HG03457 (cell line): ENCODE measurements around the gene HSD11B1L.
"Not testable (repeated sequence)": the region's sequence is repeated elsewhere in the genome, so short reads cannot be mapped to it uniquely, and the experiment has no call there.

Experiments used
- ATAC-seq: cut with Tn5 transposase; IDR thresholded peaks from one replicate; pipeline ENCODE4 v1.9.1; 2021; ENCODE audit warnings: moderate number of reproducible peaks; ENCODE audit not compliant: unreplicated experiment

The HSD11B1L gene

DNA sequence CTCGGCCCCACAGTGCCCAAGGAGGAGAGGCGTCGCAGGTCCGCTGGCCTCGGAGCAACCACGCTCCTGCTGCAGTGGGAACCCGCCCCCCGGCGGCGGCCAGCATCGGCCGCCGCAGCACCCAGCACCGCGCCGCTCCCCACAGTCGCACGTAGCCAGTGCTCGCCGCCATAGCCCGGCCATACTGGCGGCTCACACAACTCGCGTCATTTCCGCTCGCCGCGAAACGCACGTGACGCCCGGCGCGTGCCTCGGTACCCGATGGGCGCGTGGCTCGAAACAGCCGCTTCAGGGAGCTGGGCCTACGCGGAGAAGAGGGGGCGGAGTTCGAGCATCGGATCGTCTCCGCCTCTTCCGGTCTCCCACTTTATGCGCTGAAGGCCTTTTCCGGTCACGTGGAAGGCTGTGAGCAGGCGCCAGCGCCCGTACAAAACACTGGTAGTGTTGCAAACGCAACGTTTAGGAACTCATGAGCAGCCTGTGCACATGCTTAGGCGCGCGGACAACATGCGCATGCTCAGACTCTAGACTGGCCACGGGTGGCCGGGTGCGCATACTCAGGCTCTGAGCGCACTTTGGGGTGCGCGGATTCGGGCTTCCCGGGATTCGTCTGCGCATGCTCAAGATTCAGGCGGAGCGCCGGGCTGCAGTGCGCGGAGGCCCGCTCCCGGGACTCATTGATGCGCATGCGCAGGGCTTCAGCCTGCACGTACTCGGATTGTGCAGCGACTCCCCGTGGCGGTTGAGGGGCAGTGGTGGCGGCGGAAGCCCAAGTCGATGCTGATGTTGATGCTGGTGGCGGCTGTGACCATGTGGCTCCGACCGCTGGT is 39.3 kb downstream of the HSD11B1L start, which contains the start of the genes CATSPERD and LONP1:
CATSPERD (plus strand) TSS at position 677 of the 830 bp plus-strand sequence; CDS start at position 778, 101 bp downstream.
LONP1 (minus strand) TSS at position 186 of the 830 bp plus-strand sequence; CDS start at position 172, 14 bp downstream.
- peak; percentile 74 for ATAC-seq

GRCh38 chr19:5727453-5728050 is 46.7 kb downstream of the HSD11B1L start:
- ATAC-seq = no peak

- not testable (repeated sequence) for ATAC-seq
Observed at GRCh38 chr19:5733172-5733571, 52.3 kb downstream of the HSD11B1L start.
